ENCODE data around the gene FARS2.
"Not testable (repeated sequence)": the region's sequence is repeated elsewhere in the genome, so short reads cannot be mapped to it uniquely, and the experiment has no call there.

The FARS2 gene

GRCh38 chr6:5645328-5646290, 384.3 kb downstream of the FARS2 start:
- no peak for DNase-seq

GRCh38 chr6:5652406-5653137, 391.3 kb downstream of the FARS2 start:
- no peak for DNase-seq

- DNase-seq, result no peak
These were observed 392.5 kb downstream of the FARS2 start for GRCh38 chr6:5653801-5654200.

GRCh38 chr6:5656226-5656625, 394.9 kb downstream of the FARS2 start:
- no peak for DNase-seq

- not testable (repeated sequence) for DNase-seq
These were observed 395.4 kb downstream of the FARS2 start for GRCh38 chr6:5656695-5657094.

GRCh38 chr6:5657684-5658430, 396.5 kb downstream of the FARS2 start:
- DNase-seq, result no peak

GRCh38 chr6:5659467-5659866, 398.2 kb downstream of the FARS2 start:
- no peak for DNase-seq

GRCh38 chr6:5660772-5661171, 399.5 kb downstream of the FARS2 start:
- DNase-seq, result no peak

GRCh38 chr6:5662797-5663196, 401.5 kb downstream of the FARS2 start:
- no peak for DNase-seq

GRCh38 chr6:5663259-5663658, 401.9 kb downstream of the FARS2 start:
- DNase-seq, result no peak

GRCh38 chr6:5663739-5664138, 402.4 kb downstream of the FARS2 start:
- no peak for DNase-seq

GRCh38 chr6:5664149-5664548, 402.8 kb downstream of the FARS2 start:
- DNase-seq, result no peak

GRCh38 chr6:5665173-5665572, 403.9 kb downstream of the FARS2 start:
- DNase-seq, result no peak

- no peak for DNase-seq
These were observed 404.4 kb downstream of the FARS2 start for GRCh38 chr6:5665667-5666066.

GRCh38 chr6:5666695-5667094, 405.4 kb downstream of the FARS2 start:
- no peak for DNase-seq

GRCh38 chr6:5667737-5668136, 406.4 kb downstream of the FARS2 start:
- DNase-seq, result no peak

GRCh38 chr6:5670381-5670780, 409.1 kb downstream of the FARS2 start:
- no peak for DNase-seq

GRCh38 chr6:5670811-5671561, 409.7 kb downstream of the FARS2 start:
- DNase-seq, result no peak

GRCh38 chr6:5671601-5672559, 410.6 kb downstream of the FARS2 start:
- no peak for DNase-seq

- no peak for DNase-seq
These were observed 411.3 kb downstream of the FARS2 start for GRCh38 chr6:5672581-5673011.
